ENCODE measurements around the gene PIK3C2G. TPM values are rescaled to one million over a fixed set of nuclear protein-coding genes. Genes with fewer than 3 reads are reported as not detected.

PIK3C2G gene
- total RNA-seq, 2 donors from 2014 or later: not detected

DNA sequence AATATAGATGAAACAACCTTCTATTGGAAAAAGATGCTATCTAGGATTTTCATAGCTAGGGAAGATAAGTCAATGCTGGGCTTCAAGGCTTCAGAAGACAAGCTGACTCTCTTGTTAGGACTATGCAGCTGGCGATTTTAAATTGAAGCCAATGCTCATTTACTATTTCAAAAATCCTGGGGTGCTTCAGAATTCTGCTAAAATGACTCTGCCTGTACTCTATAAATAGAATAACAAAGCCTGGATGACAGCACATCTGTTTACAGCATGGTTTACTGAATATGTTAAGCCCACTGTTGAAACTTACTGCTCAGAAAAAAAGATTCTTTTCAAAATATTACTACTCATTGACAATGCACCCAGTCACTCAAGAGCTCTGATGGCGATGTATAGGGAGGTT lies 155.1 kb downstream of the PIK3C2G start:
- Histone ChIP-seq H3K4me1 (ENCODE audit: control insufficient read depth, insufficient read depth, low read length) (no peaks in the 10 kb centered on the region), H3K36me3 (ENCODE audit: control insufficient read depth, insufficient read depth, low read length) (no peaks in the 10 kb centered on the region), H3K9me3 (ENCODE audit: control insufficient read depth, low read length) (no peaks in the 10 kb centered on the region), H3K4me3 (ENCODE audit: low read length) (no peak overlapping the region), H3K27me3 (ENCODE audit: control insufficient read depth, insufficient read depth, low read length, poor library complexity, severe bottlenecking) (no peaks in the 10 kb centered on the region), H3K27ac (ENCODE audit: low read depth, low read length) (no peak overlapping the region), H3K9ac (ENCODE audit: extremely low read depth, low read length, poor library complexity, severe bottlenecking) (no peak overlapping the region)
- H3K36me3 Mint-ChIP-seq (ENCODE audit: low read depth): no peaks in the 10 kb centered on the region
- H3K27me3 Mint-ChIP-seq (ENCODE audit: insufficient read depth): no peaks in the 10 kb centered on the region
- WGBS, 2 experiments (ENCODE audit: insufficient coverage in 1 of 2, insufficient read length in 1 of 2): 80 to 88% methylated on average over 1 to 2 of the region's 2 CpGs
- no peaks in the 10 kb centered on the region for H3K9me3 Mint-ChIP-seq
- peaks cover 8% of the 10 kb centered on the region for H3K4me1 Mint-ChIP-seq
- H3K27ac Mint-ChIP-seq: no peak overlapping the region
- TF ChIP-seq, protein P1, sequence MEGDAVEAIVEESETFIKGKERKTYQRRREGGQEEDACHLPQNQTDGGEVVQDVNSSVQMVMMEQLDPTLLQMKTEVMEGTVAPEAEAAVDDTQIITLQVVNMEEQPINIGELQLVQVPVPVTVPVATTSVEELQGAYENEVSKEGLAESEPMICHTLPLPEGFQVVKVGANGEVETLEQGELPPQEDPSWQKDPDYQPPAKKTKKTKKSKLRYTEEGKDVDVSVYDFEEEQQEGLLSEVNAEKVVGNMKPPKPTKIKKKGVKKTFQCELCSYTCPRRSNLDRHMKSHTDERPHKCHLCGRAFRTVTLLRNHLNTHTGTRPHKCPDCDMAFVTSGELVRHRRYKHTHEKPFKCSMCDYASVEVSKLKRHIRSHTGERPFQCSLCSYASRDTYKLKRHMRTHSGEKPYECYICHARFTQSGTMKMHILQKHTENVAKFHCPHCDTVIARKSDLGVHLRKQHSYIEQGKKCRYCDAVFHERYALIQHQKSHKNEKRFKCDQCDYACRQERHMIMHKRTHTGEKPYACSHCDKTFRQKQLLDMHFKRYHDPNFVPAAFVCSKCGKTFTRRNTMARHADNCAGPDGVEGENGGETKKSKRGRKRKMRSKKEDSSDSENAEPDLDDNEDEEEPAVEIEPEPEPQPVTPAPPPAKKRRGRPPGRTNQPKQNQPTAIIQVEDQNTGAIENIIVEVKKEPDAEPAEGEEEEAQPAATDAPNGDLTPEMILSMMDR (conservative IDR thresholded peaks at IDR 0.05): no peak
- H3K4me3 Mint-ChIP-seq: no peak overlapping the region
- no peak for DNase-seq

DNA sequence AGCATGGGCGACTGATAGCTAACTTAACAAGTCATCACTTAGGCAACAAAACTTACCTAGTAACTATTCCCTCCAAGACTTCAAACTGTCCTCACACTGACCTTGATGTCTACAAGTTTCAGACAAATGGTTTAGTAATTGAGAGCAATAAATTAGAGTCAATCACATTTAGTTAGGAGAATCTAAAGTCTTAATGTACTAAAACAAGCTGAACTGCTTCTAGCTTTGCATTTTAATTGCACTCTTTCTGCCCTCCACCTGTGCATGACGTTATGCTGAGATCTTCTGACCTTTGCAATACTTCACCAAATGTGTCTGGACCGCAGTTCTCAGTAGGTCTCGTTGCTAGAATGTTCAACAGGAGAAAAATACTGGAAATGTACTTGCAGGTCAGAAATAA lies 158.0 kb downstream of the PIK3C2G start:
- DNase-seq: no peak
- no peaks in the 10 kb centered on the region for H3K36me3 ChIP-seq (ENCODE audit: control insufficient read depth, insufficient read depth, low read length)
- H3K4me1 ChIP-seq (ENCODE audit: control insufficient read depth, insufficient read depth, low read length): no peaks in the 10 kb centered on the region
- no peaks in the 10 kb centered on the region for H3K27me3 Mint-ChIP-seq (ENCODE audit: insufficient read depth)
- no peak overlapping the region for H3K4me3 Mint-ChIP-seq
- H3K36me3 Mint-ChIP-seq (ENCODE audit: low read depth): no peaks in the 10 kb centered on the region
- no peak overlapping the region for H3K27ac ChIP-seq (ENCODE audit: low read depth, low read length)
- H3K4me3 ChIP-seq (ENCODE audit: low read length): no peak overlapping the region
- no peak overlapping the region for H3K9ac ChIP-seq (ENCODE audit: extremely low read depth, low read length, poor library complexity, severe bottlenecking)
- H3K27ac Mint-ChIP-seq: no peak overlapping the region
- TF ChIP-seq, protein P1 (conservative IDR thresholded peaks at IDR 0.05): no peak
- peaks cover 8% of the 10 kb centered on the region for H3K4me1 Mint-ChIP-seq
- WGBS, 2 experiments (ENCODE audit: insufficient coverage in 1 of 2, insufficient read length in 1 of 2): 80 to 94% methylated on average over 1 to 4 of the region's 4 CpGs
- no peaks in the 10 kb centered on the region for H3K9me3 Mint-ChIP-seq
- no peaks in the 10 kb centered on the region for H3K27me3 ChIP-seq (ENCODE audit: control insufficient read depth, insufficient read depth, low read length, poor library complexity, severe bottlenecking)
- no peaks in the 10 kb centered on the region for H3K9me3 ChIP-seq (ENCODE audit: control insufficient read depth, low read length)

DNA sequence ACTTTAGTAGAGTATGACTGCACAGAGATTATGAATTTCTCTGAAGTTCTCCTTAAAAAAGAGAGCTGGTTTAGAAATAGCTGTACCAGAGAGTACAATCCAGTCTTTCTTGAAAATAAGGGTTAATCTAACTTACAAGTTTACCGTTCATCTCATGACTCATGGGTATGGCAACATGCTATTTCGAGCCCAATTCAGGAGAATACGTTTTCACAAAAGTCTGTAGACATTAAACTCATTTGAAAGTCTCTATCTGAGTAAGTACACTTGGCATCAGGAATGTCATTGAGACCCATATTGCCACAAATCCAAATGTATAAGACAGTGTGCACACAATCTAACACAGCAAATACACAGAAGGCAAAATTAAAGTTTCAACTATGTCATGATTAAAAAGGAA lies 160.5 kb downstream of the PIK3C2G start:
- no peak overlapping the region for H3K4me3 ChIP-seq (ENCODE audit: low read length)
- TF ChIP-seq, protein P1 (conservative IDR thresholded peaks at IDR 0.05): no peak
- Mint-ChIP-seq H3K9me3 (no peaks in the 10 kb centered on the region), H3K4me3 (no peak overlapping the region), H3K36me3 (ENCODE audit: low read depth) (no peaks in the 10 kb centered on the region), H3K27ac (no peak overlapping the region), H3K27me3 (ENCODE audit: insufficient read depth) (no peaks in the 10 kb centered on the region), H3K4me1 (peaks cover 8% of the 10 kb centered on the region)
- whole genome bisulfite sequencing, 2 experiments (ENCODE audit: insufficient coverage in 1 of 2, insufficient read length in 1 of 2): 94% methylated on average over 3 of the region's 3 CpGs
- no peaks in the 10 kb centered on the region for H3K36me3 ChIP-seq (ENCODE audit: control insufficient read depth, insufficient read depth, low read length)
- H3K27me3 ChIP-seq (ENCODE audit: control insufficient read depth, insufficient read depth, low read length, poor library complexity, severe bottlenecking): no peaks in the 10 kb centered on the region
- no peaks in the 10 kb centered on the region for H3K9me3 ChIP-seq (ENCODE audit: control insufficient read depth, low read length)
- H3K9ac ChIP-seq (ENCODE audit: extremely low read depth, low read length, poor library complexity, severe bottlenecking): no peak overlapping the region
- no peak overlapping the region for H3K27ac ChIP-seq (ENCODE audit: low read depth, low read length)
- no peaks in the 10 kb centered on the region for H3K4me1 ChIP-seq (ENCODE audit: control insufficient read depth, insufficient read depth, low read length)
- DNase-seq: no peak
